BJ (cell line): ENCODE data around the gene PPP2R2D. TPM values are rescaled to one million over a fixed set of nuclear protein-coding genes. Genes with fewer than 3 reads are reported as not detected.

Experiments used
- CTCF ChIA-PET: fragments of 350-600 bp; formaldehyde crosslinking; extraction: SDS; loops from one replicate; lab custom pipeline; 2021; ENCODE audit warnings: antibody characterized with exemption, inconsistent platforms; lab: Yijun Ruan, JAX
- POLR2A ChIA-PET: fragments of 300-600 bp; sonication (Branson Sonifier 250); formaldehyde crosslinking; extraction: SDS; loops from one replicate; lab custom pipeline; 2021; ENCODE audit warnings: antibody characterized with exemption; lab: Charles Lee
- DNase-seq: peaks from one replicate; pipeline ENCODE4 v3.0.0-alpha.2; 2011; ENCODE audit warnings: low read depth
- H3K27me3 ChIP-seq: 2 replicates; pipeline ENCODE4 v1.6.0; 2011; ENCODE audit warnings: low read length; ENCODE audit not compliant: control insufficient read depth, insufficient read depth
- H3K36me3 ChIP-seq: 2 replicates; pipeline ENCODE4 v1.5.1; 2011; ENCODE audit warnings: low read length; ENCODE audit not compliant: control insufficient read depth, insufficient read depth
- H3K4me3 ChIP-seq: 2 replicates; pipeline ENCODE4 v1.5.1; 2011; ENCODE audit warnings: low read depth, mild to moderate bottlenecking, control low read depth, low read length
- CTCF ChIP-seq: IDR thresholded peaks from 2 replicates; pipeline ENCODE4 v1.5.1; 2011; ENCODE audit warnings: low read depth, mild to moderate bottlenecking, control low read depth, inconsistent platforms, low read length, moderate library complexity; ENCODE audit not compliant: insufficient read depth
- polyA plus RNA-seq: library from polyadenylated mRNA; depleted of rRNA; stranded (reverse); fragments of >200 nt; gene quantifications from 2 replicates; pipeline ENCODE4 v1.2.3, GENCODE V29; 2011

Gene PPP2R2D
- polyA plus RNA-seq, 1 experiment: 31.2 TPM

DNA sequence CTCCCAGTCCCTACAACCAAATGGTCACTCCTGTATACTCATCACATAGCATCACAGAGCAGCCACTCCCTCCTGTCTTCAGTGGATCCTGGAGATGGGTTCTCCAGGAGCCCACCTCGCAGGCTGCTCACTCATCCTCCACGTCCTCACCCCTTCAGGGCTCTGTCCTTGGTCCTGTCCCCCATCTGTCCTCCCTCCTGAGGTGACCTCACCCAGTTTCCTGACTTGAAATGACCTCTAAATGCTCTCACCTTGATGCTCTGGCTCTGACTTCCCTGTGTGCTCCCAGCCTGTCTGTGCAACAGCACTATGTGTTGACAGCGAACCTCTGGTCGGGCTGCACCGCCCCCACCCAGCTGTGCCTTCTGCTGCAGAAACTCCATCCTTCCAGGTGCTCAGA is 2.1 kb upstream of the PPP2R2D start:
- Histone ChIP-seq H3K4me3 (no peak overlapping the region), H3K36me3 (peaks cover 1% of the 10 kb centered on the region; the same call in 1 of the 2 replicates), H3K27me3 (peaks cover 12% of the 10 kb centered on the region)
- ChIA-PET POLR2A (no interaction called here), CTCF (interaction anchor here (2.2 to 2.4 kb wide), 2 partner anchors 13 to 124 kb away, joined by 16 to 20 read pairs; no protein-coding TSS in a partner anchor)
- TF ChIP-seq CTCF: no peak
- no peak for DNase-seq

DNA sequence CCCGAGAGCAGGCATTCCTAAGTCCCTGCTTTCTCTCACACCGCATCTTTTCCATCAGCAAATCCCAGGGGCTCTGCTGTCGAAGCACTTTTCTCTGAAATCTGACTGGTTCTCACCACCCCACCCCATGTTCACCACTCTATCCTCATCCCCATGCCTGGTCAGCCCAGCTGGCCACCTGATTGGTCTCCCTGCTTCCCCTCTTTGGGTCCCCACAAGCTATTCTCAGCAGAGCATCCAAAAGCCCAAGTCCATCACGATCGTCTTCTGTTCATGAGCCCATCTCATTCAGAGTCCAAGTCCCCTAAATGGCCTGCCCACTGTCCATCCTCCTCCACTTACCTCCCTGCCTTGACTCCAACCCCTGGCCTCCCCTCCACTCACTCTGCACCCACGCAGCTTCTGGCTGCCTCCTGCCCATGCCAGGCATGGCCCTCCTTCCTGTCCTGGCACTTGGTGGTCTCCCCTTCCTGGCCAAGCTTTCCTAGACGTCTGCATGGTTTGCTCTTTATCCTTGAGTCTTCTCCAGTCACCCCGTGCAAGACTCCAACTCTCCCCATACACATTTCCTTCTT is 1.6 kb upstream of the PPP2R2D start:
- no peak overlapping the region for H3K4me3 ChIP-seq
- TF ChIP-seq CTCF: no peak
- ChIA-PET POLR2A (no interaction called here), CTCF (interaction anchor here (2.0 to 2.4 kb wide), 3 partner anchors 12 to 124 kb away, joined by 5 to 20 read pairs (median 16); no protein-coding TSS in a partner anchor)
- DNase-seq: no peak
- H3K36me3 ChIP-seq: peaks cover 1% of the 10 kb centered on the region; the same call in 1 of the 2 replicates
- H3K27me3 ChIP-seq: peaks cover 10% of the 10 kb centered on the region

GRCh38 chr10:131899695-131900349 is 986 bp upstream of the PPP2R2D start:
- Histone ChIP-seq H3K4me3 (peak overlapping the region; percentile 80), H3K36me3 (peaks cover 1% of the 10 kb centered on the region; the same call in 1 of the 2 replicates), H3K27me3 (peaks cover 10% of the 10 kb centered on the region)
- CTCF ChIA-PET: interaction anchor here (2.0 to 2.4 kb wide), 3 partner anchors 12 to 123 kb away, joined by 5 to 20 read pairs (median 16); no protein-coding TSS in a partner anchor
- DNase-seq: no peak
- TF ChIP-seq CTCF: no peak
- POLR2A ChIA-PET: no interaction called here

GRCh38 chr10:131901181-131901829 is 497 bp downstream of the PPP2R2D start:
- ChIA-PET POLR2A (no interaction called here), CTCF (interaction anchor here (1.2 to 2.4 kb wide), 4 partner anchors 14 to 122 kb away, joined by 4 to 20 read pairs (median 10); no protein-coding TSS in a partner anchor)
- TF ChIP-seq CTCF: no peak
- Histone ChIP-seq H3K27me3 (peaks cover 9% of the 10 kb centered on the region), H3K36me3 (peaks cover 1% of the 10 kb centered on the region; the same call in 1 of the 2 replicates), H3K4me3 (peak overlapping the region; percentile 84)
- DNase-seq: no peak

GRCh38 chr10:131902211-131902610 is 1.4 kb downstream of the PPP2R2D start:
- peak overlapping the region; percentile 84 for H3K4me3 ChIP-seq
- POLR2A ChIA-PET: no interaction called here
- CTCF ChIA-PET: interaction anchor here (1.1 to 1.2 kb wide), 2 partner anchors 45 to 121 kb away, joined by 3 to 4 read pairs; no protein-coding TSS in a partner anchor
- no peak for TF ChIP-seq CTCF
- H3K36me3 ChIP-seq: peaks cover 2% of the 10 kb centered on the region; the same call in 1 of the 2 replicates
- no peak for DNase-seq
- H3K27me3 ChIP-seq: peaks cover 8% of the 10 kb centered on the region
